ENCODE data around the gene ZNF407.

DNA sequence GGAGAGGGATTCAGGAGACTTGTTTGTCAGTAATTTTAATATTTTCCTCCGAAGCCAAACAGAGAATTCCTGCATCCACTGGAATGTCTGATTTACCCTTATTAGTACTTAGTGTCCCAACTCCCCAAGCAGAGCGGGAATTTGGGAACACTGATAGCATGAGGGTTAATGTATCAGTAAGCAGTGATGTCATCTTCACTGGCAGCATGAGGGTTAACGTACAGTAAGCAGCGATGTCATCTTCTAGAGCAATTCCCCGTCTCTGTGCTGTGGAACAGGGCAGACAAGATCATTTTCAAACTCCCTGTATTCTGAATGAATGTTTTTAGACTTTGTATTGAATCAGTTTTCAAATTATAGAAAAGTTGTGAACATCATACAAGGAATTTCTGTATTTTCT, 228.9 kb downstream of the ZNF407 start:
- no peak for TF ChIP-seq NAIF1 (CRISPR knock-in tag; IDR thresholded peaks at IDR 0.05; ENCODE audit: borderline replicate concordance)
- TF ChIP-seq REST (IDR thresholded peaks at IDR 0.05; ENCODE audit: borderline replicate concordance in 1 of 2, low read depth in 1 of 2, low read length in 2 of 2) = no peak
- TF ChIP-seq NFE2L1 (CRISPR knock-in tag; IDR thresholded peaks at IDR 0.05; ENCODE audit: borderline replicate concordance) = no peak
- no peak for TF ChIP-seq HCFC1 (IDR thresholded peaks at IDR 0.05; ENCODE audit: low read depth, low read length)
- TF ChIP-seq, protein P1, sequence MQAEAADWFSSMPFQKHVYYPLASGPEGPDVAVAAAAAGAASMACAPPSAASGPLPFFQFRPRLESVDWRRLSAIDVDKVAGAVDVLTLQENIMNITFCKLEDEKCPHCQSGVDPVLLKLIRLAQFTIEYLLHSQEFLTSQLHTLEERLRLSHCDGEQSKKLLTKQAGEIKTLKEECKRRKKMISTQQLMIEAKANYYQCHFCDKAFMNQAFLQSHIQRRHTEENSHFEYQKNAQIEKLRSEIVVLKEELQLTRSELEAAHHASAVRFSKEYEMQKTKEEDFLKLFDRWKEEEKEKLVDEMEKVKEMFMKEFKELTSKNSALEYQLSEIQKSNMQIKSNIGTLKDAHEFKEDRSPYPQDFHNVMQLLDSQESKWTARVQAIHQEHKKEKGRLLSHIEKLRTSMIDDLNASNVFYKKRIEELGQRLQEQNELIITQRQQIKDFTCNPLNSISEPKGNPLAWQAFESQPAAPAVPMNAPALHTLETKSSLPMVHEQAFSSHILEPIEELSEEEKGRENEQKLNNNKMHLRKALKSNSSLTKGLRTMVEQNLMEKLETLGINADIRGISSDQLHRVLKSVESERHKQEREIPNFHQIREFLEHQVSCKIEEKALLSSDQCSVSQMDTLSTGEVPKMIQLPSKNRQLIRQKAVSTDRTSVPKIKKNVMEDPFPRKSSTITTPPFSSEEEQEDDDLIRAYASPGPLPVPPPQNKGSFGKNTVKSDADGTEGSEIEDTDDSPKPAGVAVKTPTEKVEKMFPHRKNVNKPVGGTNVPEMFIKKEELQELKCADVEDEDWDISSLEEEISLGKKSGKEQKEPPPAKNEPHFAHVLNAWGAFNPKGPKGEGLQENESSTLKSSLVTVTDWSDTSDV (CRISPR knock-in tag; IDR thresholded peaks at IDR 0.05) = no peak
